HepG2 (cell line): ENCODE data around the gene DUS2. TPM values are rescaled to one million over a fixed set of nuclear protein-coding genes. Genes with fewer than 3 reads are reported as not detected.

Experiments used
- DPF2 ChIP-seq: sonication (generic); formaldehyde crosslinking; IDR thresholded peaks from 2 replicates; pipeline ENCODE4 v1.4.0; 2020; ENCODE audit warnings: mild to moderate bottlenecking, low read depth, missing genetic modification reagents, borderline replicate concordance
- GLI4 ChIP-seq: sonication (generic); formaldehyde crosslinking; IDR thresholded peaks from 2 replicates; pipeline ENCODE4 v1.5.1; 2020; ENCODE audit warnings: missing genetic modification reagents, mild to moderate bottlenecking, moderate library complexity, borderline replicate concordance
- HNRNPK ChIP-seq: fragments of 200-400 bp; formaldehyde crosslinking; IDR thresholded peaks from 2 replicates; pipeline ENCODE4 v1.6.1; 2018; ENCODE audit warnings: low read length, low read depth, moderate library complexity, mild to moderate bottlenecking; ENCODE audit not compliant: poor library complexity, severe bottlenecking
- MIER2 ChIP-seq: IDR thresholded peaks from 2 replicates; pipeline ENCODE4 v1.6.1; 2016; ENCODE audit warnings: missing biosample characterization, missing genetic modification reagents
- NFYC ChIP-seq: IDR thresholded peaks from 2 replicates; pipeline ENCODE4 v1.6.1; 2016; ENCODE audit warnings: missing genetic modification reagents, missing compliant biosample characterization
- NONO ChIP-seq, 2 experiments: fragments of 450-650 bp in 1 of 2; sonication (generic) in 1 of 2; formaldehyde crosslinking in 1 of 2; IDR thresholded peaks in 1 of 2; conservative IDR thresholded peaks in 1 of 2; 2 replicates each; pipeline versions ENCODE4 v1.6.1 to v1.8.0; 2017 to 2022; ENCODE audit warnings: mild to moderate bottlenecking in 1 of 2, missing genetic modification reagents in 1 of 2, moderate library complexity in 1 of 2
- PTBP1 ChIP-seq: fragments of 200-400 bp; formaldehyde crosslinking; IDR thresholded peaks from 2 replicates; pipeline ENCODE4 v1.6.1; 2018; ENCODE audit warnings: low read length, low read depth; ENCODE audit not compliant: poor library complexity, severe bottlenecking
- SIN3A ChIP-seq: IDR thresholded peaks from 2 replicates; pipeline ENCODE4 v1.6.1; 2011; ENCODE audit warnings: low read depth, mild to moderate bottlenecking, control low read depth, low read length, borderline replicate concordance
- SKI ChIP-seq: fragments of 450-650 bp; IDR thresholded peaks from one replicate; pipeline ENCODE4 v1.6.1; 2018; ENCODE audit warnings: mild to moderate bottlenecking; ENCODE audit not compliant: partially characterized antibody
- ZNF672 ChIP-seq: sonication (generic); formaldehyde crosslinking; IDR thresholded peaks from 2 replicates; pipeline ENCODE4 v1.8.1; 2022; ENCODE audit warnings: missing genetic modification reagents
- polyA plus RNA-seq, 8 experiments: library from polyadenylated mRNA; depleted of rRNA in 3 of 8; stranded (reverse) in 7 of 8; unstranded in 1 of 8; fragments of >200 nt; fragmentation: Illumina TruSeq in 4 of 8; extraction: Trizol in 4 of 8; gene quantifications; 2 replicates each; pipeline versions ENCODE4 v1.2.1 to v1.2.3, GENCODE V29; 2011 to 2016; ENCODE audit warnings: low read depth in 4 of 8, missing spikeins in 1 of 8, mixed read lengths in 1 of 8; ENCODE audit not compliant: insufficient read depth in 1 of 8
- total RNA-seq, 5 experiments: library from RNA; depleted of rRNA; stranded (reverse); fragments of >200 nt; fragmentation: Illumina TruSeq; extraction: Trizol; gene quantifications; 2 replicates each; pipeline ENCODE4 v1.2.3, GENCODE V29; 2016; ENCODE audit warnings: low read depth in 1 of 5
- TF ChIP-seq, protein P1 (sequence below): sonication (generic); formaldehyde crosslinking; IDR thresholded peaks from 2 replicates; pipeline ENCODE4 v1.4.0; 2020; ENCODE audit warnings: mild to moderate bottlenecking, missing genetic modification reagents
- TF ChIP-seq, protein P2 (sequence below): sonication (generic); formaldehyde crosslinking; conservative IDR thresholded peaks from 2 replicates; pipeline ENCODE4 v1.8.0; 2022; ENCODE audit warnings: missing genetic modification reagents
- TF ChIP-seq, protein P3 (sequence below): sonication (generic); formaldehyde crosslinking; IDR thresholded peaks from 2 replicates; pipeline ENCODE4 v1.9.0; 2021; ENCODE audit warnings: missing genetic modification reagents, borderline replicate concordance
- TF ChIP-seq, protein P4 (sequence below): sonication (generic); formaldehyde crosslinking; IDR thresholded peaks from 2 replicates; pipeline ENCODE4 v1.8.0; 2022; ENCODE audit warnings: missing genetic modification reagents, low read depth, mild to moderate bottlenecking, borderline replicate concordance

The DUS2 gene
- total and polyA plus RNA-seq, 2 of the 13 experiments (the other 11 are each of a cell fraction or from before 2014, with no cell fraction given), result 17.8 to 25.1 TPM

DNA sequence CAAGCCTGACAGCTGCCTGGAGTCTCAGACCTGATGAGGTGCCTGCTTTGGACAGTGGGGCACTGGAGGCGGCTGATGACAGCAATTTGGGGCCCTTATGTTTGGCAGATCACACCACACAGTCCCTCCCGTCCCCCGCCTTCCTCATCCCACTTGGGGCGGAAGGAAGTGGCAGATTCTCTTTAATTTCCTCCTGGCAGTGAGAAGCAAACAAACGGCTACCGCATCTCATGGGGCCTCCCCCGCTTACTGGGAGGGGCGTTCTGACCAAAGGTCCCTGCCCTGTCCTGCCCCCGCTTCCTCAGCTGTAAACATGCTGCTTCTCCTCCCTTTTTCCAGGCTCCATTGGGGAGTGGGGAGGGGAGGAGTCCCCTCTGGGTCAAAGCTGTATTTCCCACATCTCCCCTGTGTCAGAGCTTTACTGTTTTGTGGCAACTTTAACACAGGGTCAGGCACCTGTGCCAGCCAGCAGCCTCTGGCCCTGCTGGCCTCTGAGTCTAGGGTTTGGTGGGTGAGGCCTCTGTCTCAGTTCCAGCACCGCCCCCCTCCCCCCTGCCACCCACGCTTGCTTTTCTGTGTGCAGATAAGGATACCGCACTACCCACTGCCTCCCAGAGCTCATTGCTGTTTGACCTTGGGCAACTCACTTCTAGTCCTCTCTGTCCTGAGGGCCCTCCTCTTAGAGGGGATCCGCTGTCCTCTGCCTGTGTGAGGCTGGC lies 56.7 kb downstream of the DUS2 start (continued):
- TF ChIP-seq PTBP1, result no peak
- no peak for TF ChIP-seq NONO (IDR thresholded peaks at IDR 0.05)
- TF ChIP-seq NONO (CRISPR knock-in tag; conservative IDR thresholded peaks at IDR 0.05), result peak; percentile 96
- TF ChIP-seq, protein P1, sequence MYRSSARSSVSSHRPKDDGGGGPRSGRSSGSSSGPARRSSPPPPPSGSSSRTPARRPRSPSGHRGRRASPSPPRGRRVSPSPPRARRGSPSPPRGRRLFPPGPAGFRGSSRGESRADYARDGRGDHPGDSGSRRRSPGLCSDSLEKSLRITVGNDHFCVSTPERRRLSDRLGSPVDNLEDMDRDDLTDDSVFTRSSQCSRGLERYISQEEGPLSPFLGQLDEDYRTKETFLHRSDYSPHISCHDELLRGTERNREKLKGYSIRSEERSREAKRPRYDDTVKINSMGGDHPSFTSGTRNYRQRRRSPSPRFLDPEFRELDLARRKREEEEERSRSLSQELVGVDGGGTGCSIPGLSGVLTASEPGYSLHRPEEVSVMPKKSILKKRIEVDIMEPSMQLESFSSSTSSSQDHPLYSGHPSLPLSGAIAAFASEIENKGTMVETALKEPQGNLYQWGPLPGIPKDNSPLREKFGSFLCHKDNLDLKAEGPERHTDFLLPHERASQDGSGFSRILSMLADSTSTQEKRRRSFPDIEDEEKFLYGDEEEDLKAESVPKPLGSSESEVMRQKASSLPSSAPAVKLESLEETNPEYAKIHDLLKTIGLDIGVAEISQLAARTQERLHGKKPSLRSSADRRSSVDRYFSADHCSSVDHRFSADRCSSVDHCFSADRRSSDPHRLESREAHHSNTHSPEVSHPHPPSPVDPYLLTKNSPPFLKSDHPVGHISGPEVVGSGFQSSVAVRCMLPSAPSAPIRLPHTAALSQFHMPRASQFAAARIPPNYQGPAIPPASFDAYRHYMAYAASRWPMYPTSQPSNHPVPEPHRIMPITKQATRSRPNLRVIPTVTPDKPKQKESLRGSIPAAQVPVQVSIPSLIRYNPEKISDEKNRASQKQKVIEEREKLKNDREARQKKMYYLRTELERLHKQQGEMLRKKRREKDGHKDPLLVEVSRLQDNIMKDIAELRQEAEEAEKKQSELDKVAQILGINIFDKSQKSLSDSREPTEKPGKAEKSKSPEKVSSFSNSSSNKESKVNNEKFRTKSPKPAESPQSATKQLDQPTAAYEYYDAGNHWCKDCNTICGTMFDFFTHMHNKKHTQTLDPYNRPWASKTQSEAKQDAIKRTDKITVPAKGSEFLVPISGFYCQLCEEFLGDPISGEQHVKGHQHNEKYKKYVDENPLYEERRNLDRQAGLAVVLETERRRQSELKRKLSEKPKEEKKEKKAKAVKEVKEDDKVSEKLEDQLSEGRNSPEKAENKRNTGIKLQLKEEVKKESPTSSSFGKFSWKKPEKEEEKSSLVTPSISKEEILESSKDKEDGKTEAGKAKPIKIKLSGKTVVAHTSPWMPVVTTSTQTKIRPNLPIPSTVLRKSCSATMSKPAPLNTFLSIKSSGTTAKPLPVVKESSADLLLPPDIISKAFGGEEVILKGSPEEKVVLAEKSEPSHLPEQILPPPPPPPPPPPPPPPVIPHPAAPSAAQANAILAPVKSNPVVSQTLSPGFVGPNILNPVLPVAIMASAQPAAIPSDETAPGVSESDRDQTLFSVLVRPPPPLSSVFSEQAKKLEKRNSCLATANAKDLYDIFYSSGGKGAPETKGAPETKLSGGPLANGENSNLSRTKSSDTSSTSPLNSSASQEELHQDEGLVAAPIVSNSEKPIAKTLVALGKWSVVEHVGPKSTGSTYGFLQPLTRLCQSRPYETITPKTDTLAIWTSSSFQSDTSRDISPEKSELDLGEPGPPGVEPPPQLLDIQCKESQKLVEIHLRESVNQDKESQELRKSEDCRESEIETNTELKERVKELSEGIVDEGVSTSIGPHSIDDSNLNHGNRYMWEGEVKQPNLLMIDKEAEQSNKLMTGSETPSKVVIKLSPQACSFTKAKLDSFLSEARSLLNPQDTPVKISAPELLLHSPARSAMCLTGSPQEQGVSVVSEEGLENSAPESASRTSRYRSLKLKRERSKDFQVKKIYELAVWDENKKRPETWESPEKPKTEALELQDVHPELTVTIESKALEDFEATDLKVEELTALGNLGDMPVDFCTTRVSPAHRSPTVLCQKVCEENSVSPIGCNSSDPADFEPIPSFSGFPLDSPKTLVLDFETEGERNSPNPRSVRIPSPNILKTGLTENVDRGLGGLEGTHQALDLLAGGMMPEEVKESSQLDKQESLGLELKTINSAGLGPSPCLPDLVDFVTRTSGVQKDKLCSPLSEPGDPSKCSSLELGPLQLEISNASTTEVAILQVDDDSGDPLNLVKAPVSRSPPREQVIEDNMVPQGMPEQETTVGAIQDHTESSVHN (CRISPR knock-in tag), result no peak
- TF ChIP-seq, protein P2, sequence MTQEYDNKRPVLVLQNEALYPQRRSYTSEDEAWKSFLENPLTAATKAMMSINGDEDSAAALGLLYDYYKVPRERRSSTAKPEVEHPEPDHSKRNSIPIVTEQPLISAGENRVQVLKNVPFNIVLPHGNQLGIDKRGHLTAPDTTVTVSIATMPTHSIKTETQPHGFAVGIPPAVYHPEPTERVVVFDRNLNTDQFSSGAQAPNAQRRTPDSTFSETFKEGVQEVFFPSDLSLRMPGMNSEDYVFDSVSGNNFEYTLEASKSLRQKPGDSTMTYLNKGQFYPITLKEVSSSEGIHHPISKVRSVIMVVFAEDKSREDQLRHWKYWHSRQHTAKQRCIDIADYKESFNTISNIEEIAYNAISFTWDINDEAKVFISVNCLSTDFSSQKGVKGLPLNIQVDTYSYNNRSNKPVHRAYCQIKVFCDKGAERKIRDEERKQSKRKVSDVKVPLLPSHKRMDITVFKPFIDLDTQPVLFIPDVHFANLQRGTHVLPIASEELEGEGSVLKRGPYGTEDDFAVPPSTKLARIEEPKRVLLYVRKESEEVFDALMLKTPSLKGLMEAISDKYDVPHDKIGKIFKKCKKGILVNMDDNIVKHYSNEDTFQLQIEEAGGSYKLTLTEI (CRISPR knock-in tag), result no peak
- peak; percentile 47; the same call in 1 of the 2 replicates for TF ChIP-seq MIER2 (CRISPR knock-in tag)
- TF ChIP-seq SIN3A, result peak; percentile 80
- TF ChIP-seq HNRNPK, result no peak
- TF ChIP-seq, protein P3, sequence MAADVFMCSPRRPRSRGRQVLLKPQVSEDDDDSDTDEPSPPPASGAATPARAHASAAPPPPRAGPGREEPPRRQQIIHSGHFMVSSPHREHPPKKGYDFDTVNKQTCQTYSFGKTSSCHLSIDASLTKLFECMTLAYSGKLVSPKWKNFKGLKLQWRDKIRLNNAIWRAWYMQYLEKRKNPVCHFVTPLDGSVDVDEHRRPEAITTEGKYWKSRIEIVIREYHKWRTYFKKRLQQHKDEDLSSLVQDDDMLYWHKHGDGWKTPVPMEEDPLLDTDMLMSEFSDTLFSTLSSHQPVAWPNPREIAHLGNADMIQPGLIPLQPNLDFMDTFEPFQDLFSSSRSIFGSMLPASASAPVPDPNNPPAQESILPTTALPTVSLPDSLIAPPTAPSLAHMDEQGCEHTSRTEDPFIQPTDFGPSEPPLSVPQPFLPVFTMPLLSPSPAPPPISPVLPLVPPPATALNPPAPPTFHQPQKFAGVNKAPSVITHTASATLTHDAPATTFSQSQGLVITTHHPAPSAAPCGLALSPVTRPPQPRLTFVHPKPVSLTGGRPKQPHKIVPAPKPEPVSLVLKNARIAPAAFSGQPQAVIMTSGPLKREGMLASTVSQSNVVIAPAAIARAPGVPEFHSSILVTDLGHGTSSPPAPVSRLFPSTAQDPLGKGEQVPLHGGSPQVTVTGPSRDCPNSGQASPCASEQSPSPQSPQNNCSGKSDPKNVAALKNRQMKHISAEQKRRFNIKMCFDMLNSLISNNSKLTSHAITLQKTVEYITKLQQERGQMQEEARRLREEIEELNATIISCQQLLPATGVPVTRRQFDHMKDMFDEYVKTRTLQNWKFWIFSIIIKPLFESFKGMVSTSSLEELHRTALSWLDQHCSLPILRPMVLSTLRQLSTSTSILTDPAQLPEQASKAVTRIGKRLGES (CRISPR knock-in tag), result no peak
- peak; percentile 89 for TF ChIP-seq GLI4 (CRISPR knock-in tag)
- TF ChIP-seq, protein P4, sequence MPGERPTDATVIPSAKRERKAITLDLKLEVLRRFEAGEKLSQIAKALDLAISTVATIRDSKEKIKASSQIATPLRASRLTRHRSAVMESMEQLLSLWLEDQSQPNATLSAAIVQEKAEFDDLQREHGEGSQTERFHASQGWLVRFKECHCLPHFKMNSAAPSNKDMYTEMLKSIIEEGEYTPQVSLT (CRISPR knock-in tag), result no peak
- no peak for TF ChIP-seq ZNF672
- 0 out of 2 replicates have a peak, but pooled peaks have one; percentile 26 for TF ChIP-seq NFYC (CRISPR knock-in tag)
- peak; percentile 88 for TF ChIP-seq DPF2 (CRISPR knock-in tag)
- peak; percentile 70 for TF ChIP-seq SKI
